ENCODE results near the gene UBXN6.

DNA sequence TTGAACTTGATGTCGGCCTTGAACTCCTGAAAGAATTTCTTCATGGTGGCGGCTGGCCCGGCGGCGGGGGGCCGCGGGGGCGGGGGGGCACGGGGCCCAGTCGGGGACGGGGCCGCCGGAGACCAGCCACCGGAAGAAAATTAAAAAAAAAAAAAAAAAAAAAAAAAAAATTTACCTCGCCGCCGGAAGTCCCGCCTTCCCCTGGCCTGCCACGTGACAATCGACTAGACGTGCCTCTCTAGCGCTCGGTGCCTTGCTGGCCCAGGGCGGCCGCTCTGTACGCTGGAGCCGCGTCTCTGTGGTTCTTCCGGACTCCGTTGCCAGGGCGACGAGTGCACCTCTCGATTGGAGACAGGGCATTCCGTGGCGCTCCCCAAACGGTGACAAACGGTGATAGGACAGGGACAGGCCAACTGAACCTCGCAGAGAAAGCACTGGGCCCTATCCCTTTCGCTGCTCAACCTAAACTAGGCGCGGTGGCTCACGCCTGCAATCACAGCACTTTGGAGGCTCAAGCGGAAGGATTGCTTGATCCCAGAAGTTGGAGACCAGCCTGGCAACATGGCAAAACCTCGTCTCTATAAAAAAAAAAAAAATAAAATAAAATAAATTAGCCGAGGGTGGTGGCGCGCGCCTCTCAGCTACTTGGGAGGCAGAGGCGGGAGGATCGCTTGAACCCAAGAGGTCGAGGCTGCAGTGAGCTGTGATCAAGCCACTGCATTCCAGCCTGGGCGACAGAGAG is at the start of gene UBXN6:
- TF ChIP-seq SIN3A (IDR thresholded peaks at IDR 0.05; ENCODE audit: borderline replicate concordance, insufficient read depth, low read length), result peak; percentile 84; the same call in 1 of the 2 replicates
- no peak; the same call in 1 of the 2 replicates for TF ChIP-seq POLR2AphosphoS5 (IDR thresholded peaks at IDR 0.05; ENCODE audit: low read depth, low read length)
- peak; percentile 82 for TF ChIP-seq FOXP2 (optimal IDR thresholded peaks at IDR 0.05; ENCODE audit: borderline replicate concordance, extremely low read depth, extremely low read length, insufficient read depth)
- no peak for TF ChIP-seq REST (IDR thresholded peaks at IDR 0.05; ENCODE audit: insufficient read depth in 1 of 2, low read depth in 2 of 2, low read length in 2 of 2)
